K562 (cell line): ENCODE measurements around the gene LYVE1. TPM values are rescaled to one million over a fixed set of nuclear protein-coding genes. Genes with fewer than 3 reads are reported as not detected.

Source experiments
- EWSR1 ChIP-seq: fragments of 450-650 bp; IDR thresholded peaks from 2 replicates; pipeline ENCODE4 v1.6.1; 2018; ENCODE audit warnings: borderline replicate concordance, mild to moderate bottlenecking, low read depth, moderate library complexity; ENCODE audit not compliant: partially characterized antibody
- NFRKB ChIP-seq: fragments of 450-650 bp; IDR thresholded peaks from 2 replicates; pipeline ENCODE4 v1.6.1; 2016; ENCODE audit warnings: low read depth
- POU5F1 ChIP-seq: fragments of 150-350 bp; IDR thresholded peaks from 2 replicates; pipeline ENCODE4 v1.6.1; 2014; ENCODE audit warnings: borderline replicate concordance, low read length, low read depth, mild to moderate bottlenecking; ENCODE audit not compliant: partially characterized antibody
- SIN3A ChIP-seq, 2 experiments: fragments of 150-350 bp in 1 of 2; IDR thresholded peaks; 2 replicates each; pipeline ENCODE4 v1.6.1; 2011 to 2016; ENCODE audit warnings: borderline replicate concordance in 2 of 2, low read depth in 2 of 2, low read length in 2 of 2, mild to moderate bottlenecking in 2 of 2, moderate library complexity in 2 of 2; ENCODE audit not compliant: control insufficient read depth in 1 of 2
- SOX6 ChIP-seq: fragments of 450-650 bp; IDR thresholded peaks from 2 replicates; pipeline ENCODE4 v1.6.1; 2014; ENCODE audit warnings: mild to moderate bottlenecking
- SRSF7 ChIP-seq: fragments of 200-400 bp; formaldehyde crosslinking; optimal IDR thresholded peaks from 2 replicates; pipeline ENCODE3; 2017; ENCODE audit warnings: mild to moderate bottlenecking, low read depth, low read length
- ZNF347 ChIP-seq: fragments of 450-650 bp; formaldehyde crosslinking; IDR thresholded peaks from 2 replicates; pipeline ENCODE4 v1.4.0; 2020; ENCODE audit warnings: low read depth, mild to moderate bottlenecking, moderate library complexity
- ZNF668 ChIP-seq: fragments of 250-450 bp; sonication (Bioruptor Pico); IDR thresholded peaks from 2 replicates; pipeline ENCODE4 v1.8.0; 2022; ENCODE audit warnings: mild to moderate bottlenecking, inconsistent platforms
- polyA plus RNA-seq, 8 experiments: library from polyadenylated mRNA; depleted of rRNA in 4 of 8; stranded (reverse) in 5 of 8; unstranded in 3 of 8; fragments of >200 nt; fragmentation: Nextera tagmentation in 2 of 8; fragmentation: Illumina TruSeq in 1 of 8; extraction: Ambion mirVana in 2 of 8; extraction: Trizol in 1 of 8; gene quantifications; 2 replicates each; pipeline versions ENCODE4 v1.2.1 to v1.2.3, GENCODE V29; 2011 to 2014; ENCODE audit warnings: inconsistent platforms in 1 of 8, missing spikeins in 1 of 8
- total RNA-seq, 7 experiments: library from RNA; depleted of rRNA in 6 of 7; stranded (reverse); fragments of >200 nt in 6 of 7; fragmentation: Illumina TruSeq in 2 of 7; extraction: Trizol in 2 of 7; gene quantifications; 2 replicates each; pipeline versions ENCODE4 v1.2.1 to v1.2.3, GENCODE V29; 2011 to 2021; ENCODE audit warnings: low replicate concordance in 1 of 7
- TF ChIP-seq, protein P1 (sequence below): fragments of 450-650 bp; IDR thresholded peaks from 2 replicates; pipeline ENCODE4 v1.6.1; 2017; ENCODE audit warnings: antibody characterized with exemption, mild to moderate bottlenecking
- TF ChIP-seq, protein P2 (sequence below): sonication (generic); formaldehyde crosslinking; IDR thresholded peaks from 2 replicates; pipeline ENCODE4 v1.8.0; 2022; ENCODE audit warnings: mild to moderate bottlenecking, missing genetic modification reagents

Gene LYVE1
- total and polyA plus RNA-seq, 9 of the 15 experiments (the other 6 are each of a cell fraction or from before 2014, with no cell fraction given): 0.06 to 1.1 (median 0.14) TPM; not detected in 1

DNA sequence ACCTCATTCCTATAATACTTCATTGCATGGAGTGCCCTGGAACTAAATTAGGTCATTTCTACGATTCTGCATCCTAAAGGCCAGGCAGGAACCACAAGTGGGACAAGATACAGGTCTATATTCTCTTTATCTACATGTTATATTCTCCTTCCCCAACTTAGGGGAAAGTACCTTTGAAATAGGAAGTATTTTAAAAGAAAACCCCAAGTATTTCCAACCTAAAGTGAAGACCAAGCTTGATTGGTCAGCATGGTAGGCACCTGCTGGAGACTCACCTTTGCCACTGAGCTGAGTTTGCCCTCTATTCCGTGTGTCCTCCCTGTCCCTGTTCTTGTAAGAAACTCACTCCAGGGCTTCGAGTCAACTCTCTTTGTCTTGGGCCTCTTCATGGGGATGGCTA lies 11.2 kb upstream of the LYVE1 start (continued):
- TF ChIP-seq SIN3A (IDR thresholded peaks at IDR 0.05; ENCODE audit: borderline replicate concordance in 2 of 2, control insufficient read depth in 1 of 2, low read depth in 2 of 2, low read length in 2 of 2) (no peak), SRSF7 (no peak), NFRKB (no peak), POU5F1 (no peak), EWSR1 (no peak), ZNF668 (no peak), ZNF347 (CRISPR knock-in tag) (no peak), SOX6 (no peak)
- TF ChIP-seq, protein P1, sequence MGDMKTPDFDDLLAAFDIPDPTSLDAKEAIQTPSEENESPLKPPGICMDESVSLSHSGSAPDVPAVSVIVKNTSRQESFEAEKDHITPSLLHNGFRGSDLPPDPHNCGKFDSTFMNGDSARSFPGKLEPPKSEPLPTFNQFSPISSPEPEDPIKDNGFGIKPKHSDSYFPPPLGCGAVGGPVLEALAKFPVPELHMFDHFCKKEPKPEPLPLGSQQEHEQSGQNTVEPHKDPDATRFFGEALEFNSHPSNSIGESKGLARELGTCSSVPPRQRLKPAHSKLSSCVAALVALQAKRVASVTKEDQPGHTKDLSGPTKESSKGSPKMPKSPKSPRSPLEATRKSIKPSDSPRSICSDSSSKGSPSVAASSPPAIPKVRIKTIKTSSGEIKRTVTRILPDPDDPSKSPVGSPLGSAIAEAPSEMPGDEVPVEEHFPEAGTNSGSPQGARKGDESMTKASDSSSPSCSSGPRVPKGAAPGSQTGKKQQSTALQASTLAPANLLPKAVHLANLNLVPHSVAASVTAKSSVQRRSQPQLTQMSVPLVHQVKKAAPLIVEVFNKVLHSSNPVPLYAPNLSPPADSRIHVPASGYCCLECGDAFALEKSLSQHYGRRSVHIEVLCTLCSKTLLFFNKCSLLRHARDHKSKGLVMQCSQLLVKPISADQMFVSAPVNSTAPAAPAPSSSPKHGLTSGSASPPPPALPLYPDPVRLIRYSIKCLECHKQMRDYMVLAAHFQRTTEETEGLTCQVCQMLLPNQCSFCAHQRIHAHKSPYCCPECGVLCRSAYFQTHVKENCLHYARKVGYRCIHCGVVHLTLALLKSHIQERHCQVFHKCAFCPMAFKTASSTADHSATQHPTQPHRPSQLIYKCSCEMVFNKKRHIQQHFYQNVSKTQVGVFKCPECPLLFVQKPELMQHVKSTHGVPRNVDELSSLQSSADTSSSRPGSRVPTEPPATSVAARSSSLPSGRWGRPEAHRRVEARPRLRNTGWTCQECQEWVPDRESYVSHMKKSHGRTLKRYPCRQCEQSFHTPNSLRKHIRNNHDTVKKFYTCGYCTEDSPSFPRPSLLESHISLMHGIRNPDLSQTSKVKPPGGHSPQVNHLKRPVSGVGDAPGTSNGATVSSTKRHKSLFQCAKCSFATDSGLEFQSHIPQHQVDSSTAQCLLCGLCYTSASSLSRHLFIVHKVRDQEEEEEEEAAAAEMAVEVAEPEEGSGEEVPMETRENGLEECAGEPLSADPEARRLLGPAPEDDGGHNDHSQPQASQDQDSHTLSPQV: no peak
- TF ChIP-seq, protein P2, sequence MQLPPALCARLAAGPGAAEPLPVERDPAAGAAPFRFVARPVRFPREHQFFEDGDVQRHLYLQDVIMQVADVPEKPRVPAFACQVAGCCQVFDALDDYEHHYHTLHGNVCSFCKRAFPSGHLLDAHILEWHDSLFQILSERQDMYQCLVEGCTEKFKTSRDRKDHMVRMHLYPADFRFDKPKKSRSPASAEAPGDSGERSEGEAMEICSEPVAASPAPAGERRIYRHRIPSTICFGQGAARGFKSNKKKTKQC (CRISPR knock-in tag): no peak
